HEK293 (cell line): ENCODE data around the gene NUFIP2.

Experiments
- HOXA7 ChIP-seq: sonication (generic); formaldehyde crosslinking; IDR thresholded peaks from 2 replicates; pipeline ENCODE4 v1.8.1; 2022; ENCODE audit warnings: missing genetic modification reagents, borderline replicate concordance
- INSM2 ChIP-seq: fragments of 450-650 bp; formaldehyde crosslinking; IDR thresholded peaks from 2 replicates; pipeline ENCODE4 v1.5.1; 2016; ENCODE audit warnings: missing biosample characterization, missing genetic modification characterization
- PBX3 ChIP-seq: sonication (generic); formaldehyde crosslinking; IDR thresholded peaks from 2 replicates; pipeline ENCODE4 v1.8.1; 2022; ENCODE audit warnings: mild to moderate bottlenecking, moderate library complexity, missing genetic modification reagents
- PRDM4 ChIP-seq: fragments of 450-650 bp; formaldehyde crosslinking; IDR thresholded peaks from 2 replicates; pipeline ENCODE4 v1.5.1; 2017; ENCODE audit warnings: missing biosample characterization, missing genetic modification characterization
- PRDM6 ChIP-seq: fragments of 450-650 bp; formaldehyde crosslinking; IDR thresholded peaks from 2 replicates; pipeline ENCODE4 v1.5.1; 2017; ENCODE audit warnings: missing biosample characterization, missing genetic modification characterization
- ZBTB10 ChIP-seq: fragments of 450-650 bp; formaldehyde crosslinking; IDR thresholded peaks from 2 replicates; pipeline ENCODE4 v1.5.1; 2016; ENCODE audit warnings: missing biosample characterization, missing genetic modification characterization
- ZBTB44 ChIP-seq: fragments of 450-650 bp; IDR thresholded peaks from 2 replicates; pipeline ENCODE4 v1.5.1; 2018; ENCODE audit warnings: missing biosample characterization, mild to moderate bottlenecking, missing genetic modification characterization
- ZBTB49 ChIP-seq: fragments of 450-650 bp; formaldehyde crosslinking; IDR thresholded peaks from 2 replicates; pipeline ENCODE4 v1.5.1; 2016; ENCODE audit warnings: missing biosample characterization, missing genetic modification characterization, low read depth
- ZNF221 ChIP-seq: fragments of 450-650 bp; formaldehyde crosslinking; IDR thresholded peaks from 2 replicates; pipeline ENCODE4 v1.5.1; 2017; ENCODE audit warnings: missing biosample characterization, missing genetic modification characterization, borderline replicate concordance
- ZNF362 ChIP-seq: fragments of 450-650 bp; formaldehyde crosslinking; IDR thresholded peaks from 2 replicates; pipeline ENCODE4 v1.5.1; 2016; ENCODE audit warnings: missing biosample characterization, missing genetic modification characterization
- ZNF48 ChIP-seq: fragments of 450-650 bp; formaldehyde crosslinking; IDR thresholded peaks from 2 replicates; pipeline ENCODE4 v1.5.1; 2016; ENCODE audit warnings: missing biosample characterization, missing genetic modification characterization
- ZNF518A ChIP-seq: fragments of 450-650 bp; formaldehyde crosslinking; conservative IDR thresholded peaks from 2 replicates; pipeline ENCODE4 v1.5.1; 2016; ENCODE audit warnings: low read depth, missing biosample characterization, missing genetic modification characterization
- ZNF600 ChIP-seq: fragments of 450-650 bp; formaldehyde crosslinking; IDR thresholded peaks from 2 replicates; pipeline ENCODE4 v1.5.1; 2016; ENCODE audit warnings: missing biosample characterization, missing genetic modification characterization
- ZNF660 ChIP-seq: fragments of 450-650 bp; IDR thresholded peaks from 2 replicates; pipeline ENCODE4 v1.5.1; 2018; ENCODE audit warnings: missing biosample characterization, mild to moderate bottlenecking, missing genetic modification characterization

Gene NUFIP2

GRCh38 chr17:29291163-29291752 lies 2.7 kb downstream of the NUFIP2 start (continued):
- TF ChIP-seq ZBTB10, result no peak
- TF ChIP-seq ZBTB44, result no peak; the same call in 1 of the 2 replicates
- no peak for TF ChIP-seq ZBTB49 (tag by site-specific recombination)
- TF ChIP-seq HOXA7, result no peak
- TF ChIP-seq PRDM4 (tag by site-specific recombination), result no peak
- no peak for TF ChIP-seq ZNF518A (tag by site-specific recombination)
- peak; percentile 39; the same call in 1 of the 2 replicates for TF ChIP-seq ZNF660
- TF ChIP-seq PRDM6 (tag by site-specific recombination), result no peak
- no peak for TF ChIP-seq INSM2
- no peak for TF ChIP-seq PBX3 (CRISPR knock-in tag)
- TF ChIP-seq ZNF221, result no peak
- no peak for TF ChIP-seq ZNF48
- peak; percentile 31; the same call in 1 of the 2 replicates for TF ChIP-seq ZNF600 (tag by site-specific recombination)
- TF ChIP-seq ZNF362 (tag by site-specific recombination), result no peak
